Measurements from ENCODE around the gene SMIM44.

SMIM44 gene

GRCh38 chr19:3496392-3497273 lies 13.4 kb upstream of the SMIM44 start:
- peaks cover 42% of the 10 kb centered on the region for H3K36me3 ChIP-seq (ENCODE audit: control insufficient read depth, insufficient read depth, low read length)
- H3K9me3 ChIP-seq (ENCODE audit: control insufficient read depth, insufficient read depth, low read length), result no peaks in the 10 kb centered on the region
- no peaks in the 10 kb centered on the region for H3K4me1 ChIP-seq (ENCODE audit: control insufficient read depth, insufficient read depth, low read length)
- H3K4me3 ChIP-seq (ENCODE audit: low read depth, low read length), result no peak overlapping the region
- H3K27me3 ChIP-seq (ENCODE audit: control insufficient read depth, insufficient read depth, low read length), result no peaks in the 10 kb centered on the region
- no peak overlapping the region for H3K9ac ChIP-seq (ENCODE audit: low read depth, low read length)
- no peak overlapping the region for H3K27ac ChIP-seq (ENCODE audit: low read depth, low read length)

- no peaks in the 10 kb centered on the region for H3K27me3 ChIP-seq (ENCODE audit: control insufficient read depth, insufficient read depth, low read length)
- H3K9me3 ChIP-seq (ENCODE audit: control insufficient read depth, insufficient read depth, low read length), result no peaks in the 10 kb centered on the region
- no peak overlapping the region for H3K4me3 ChIP-seq (ENCODE audit: low read depth, low read length)
- no peak overlapping the region for H3K9ac ChIP-seq (ENCODE audit: low read depth, low read length)
- H3K27ac ChIP-seq (ENCODE audit: low read depth, low read length), result no peak overlapping the region
- no peaks in the 10 kb centered on the region for H3K4me1 ChIP-seq (ENCODE audit: control insufficient read depth, insufficient read depth, low read length)
- peaks cover 44% of the 10 kb centered on the region for H3K36me3 ChIP-seq (ENCODE audit: control insufficient read depth, insufficient read depth, low read length)
Measured at GRCh38 chr19:3494559-3494958, 11.3 kb upstream of the SMIM44 start.

GRCh38 chr19:3494051-3494450 lies 10.8 kb upstream of the SMIM44 start:
- Histone ChIP-seq H3K36me3 (ENCODE audit: control insufficient read depth, insufficient read depth, low read length) (peaks cover 44% of the 10 kb centered on the region), H3K27me3 (ENCODE audit: control insufficient read depth, insufficient read depth, low read length) (no peaks in the 10 kb centered on the region), H3K9me3 (ENCODE audit: control insufficient read depth, insufficient read depth, low read length) (no peaks in the 10 kb centered on the region), H3K9ac (ENCODE audit: low read depth, low read length) (no peak overlapping the region), H3K27ac (ENCODE audit: low read depth, low read length) (no peak overlapping the region), H3K4me1 (ENCODE audit: control insufficient read depth, insufficient read depth, low read length) (no peaks in the 10 kb centered on the region), H3K4me3 (ENCODE audit: low read depth, low read length) (no peak overlapping the region)

- Histone ChIP-seq H3K4me3 (ENCODE audit: low read depth, low read length) (no peak overlapping the region), H3K27ac (ENCODE audit: low read depth, low read length) (no peak overlapping the region), H3K9ac (ENCODE audit: low read depth, low read length) (no peak overlapping the region), H3K27me3 (ENCODE audit: control insufficient read depth, insufficient read depth, low read length) (no peaks in the 10 kb centered on the region), H3K36me3 (ENCODE audit: control insufficient read depth, insufficient read depth, low read length) (peaks cover 44% of the 10 kb centered on the region), H3K4me1 (ENCODE audit: control insufficient read depth, insufficient read depth, low read length) (no peaks in the 10 kb centered on the region), H3K9me3 (ENCODE audit: control insufficient read depth, insufficient read depth, low read length) (no peaks in the 10 kb centered on the region)
Measured at GRCh38 chr19:3493651-3494050, 10.4 kb upstream of the SMIM44 start.

GRCh38 chr19:3492919-3493318 lies 9.7 kb upstream of the SMIM44 start:
- Histone ChIP-seq H3K36me3 (ENCODE audit: control insufficient read depth, insufficient read depth, low read length) (peaks cover 44% of the 10 kb centered on the region), H3K9ac (ENCODE audit: low read depth, low read length) (no peak overlapping the region), H3K27me3 (ENCODE audit: control insufficient read depth, insufficient read depth, low read length) (no peaks in the 10 kb centered on the region), H3K4me1 (ENCODE audit: control insufficient read depth, insufficient read depth, low read length) (no peaks in the 10 kb centered on the region), H3K27ac (ENCODE audit: low read depth, low read length) (no peak overlapping the region), H3K9me3 (ENCODE audit: control insufficient read depth, insufficient read depth, low read length) (no peaks in the 10 kb centered on the region), H3K4me3 (ENCODE audit: low read depth, low read length) (no peak overlapping the region)

GRCh38 chr19:3492131-3492839 lies 9.0 kb upstream of the SMIM44 start:
- no peaks in the 10 kb centered on the region for H3K9me3 ChIP-seq (ENCODE audit: control insufficient read depth, insufficient read depth, low read length)
- H3K4me1 ChIP-seq (ENCODE audit: control insufficient read depth, insufficient read depth, low read length), result no peaks in the 10 kb centered on the region
- no peak overlapping the region for H3K27ac ChIP-seq (ENCODE audit: low read depth, low read length)
- H3K27me3 ChIP-seq (ENCODE audit: control insufficient read depth, insufficient read depth, low read length), result no peaks in the 10 kb centered on the region
- H3K9ac ChIP-seq (ENCODE audit: low read depth, low read length), result no peak overlapping the region
- H3K36me3 ChIP-seq (ENCODE audit: control insufficient read depth, insufficient read depth, low read length), result peaks cover 41% of the 10 kb centered on the region
- no peak overlapping the region for H3K4me3 ChIP-seq (ENCODE audit: low read depth, low read length)

GRCh38 chr19:3491396-3492119 lies 8.3 kb upstream of the SMIM44 start:
- H3K9ac ChIP-seq (ENCODE audit: low read depth, low read length), result no peak overlapping the region
- no peaks in the 10 kb centered on the region for H3K27me3 ChIP-seq (ENCODE audit: control insufficient read depth, insufficient read depth, low read length)
- H3K4me3 ChIP-seq (ENCODE audit: low read depth, low read length), result no peak overlapping the region
- no peak overlapping the region for H3K27ac ChIP-seq (ENCODE audit: low read depth, low read length)
- H3K9me3 ChIP-seq (ENCODE audit: control insufficient read depth, insufficient read depth, low read length), result no peaks in the 10 kb centered on the region
- H3K4me1 ChIP-seq (ENCODE audit: control insufficient read depth, insufficient read depth, low read length), result no peaks in the 10 kb centered on the region
- H3K36me3 ChIP-seq (ENCODE audit: control insufficient read depth, insufficient read depth, low read length), result peaks cover 34% of the 10 kb centered on the region

- no peak overlapping the region for H3K4me3 ChIP-seq (ENCODE audit: low read depth, low read length)
- no peak overlapping the region for H3K27ac ChIP-seq (ENCODE audit: low read depth, low read length)
- H3K27me3 ChIP-seq (ENCODE audit: control insufficient read depth, insufficient read depth, low read length), result no peaks in the 10 kb centered on the region
Measured at GRCh38 chr19:3482507-3483225, 575 bp downstream of the SMIM44 start.

GRCh38 chr19:3481241-3482090 lies 1.8 kb downstream of the SMIM44 start:
- no peak overlapping the region for H3K27ac ChIP-seq (ENCODE audit: low read depth, low read length)
- H3K4me3 ChIP-seq (ENCODE audit: low read depth, low read length), result no peak overlapping the region
- H3K36me3 ChIP-seq (ENCODE audit: control insufficient read depth, insufficient read depth, low read length), result no peaks in the 10 kb centered on the region
- no peaks in the 10 kb centered on the region for H3K4me1 ChIP-seq (ENCODE audit: control insufficient read depth, insufficient read depth, low read length)
- H3K9ac ChIP-seq (ENCODE audit: low read depth, low read length), result no peak overlapping the region
- H3K27me3 ChIP-seq (ENCODE audit: control insufficient read depth, insufficient read depth, low read length), result no peaks in the 10 kb centered on the region
- no peaks in the 10 kb centered on the region for H3K9me3 ChIP-seq (ENCODE audit: control insufficient read depth, insufficient read depth, low read length)

More at GRCh38 chr19:3482507-3483225, 575 bp downstream of the SMIM44 start:
- no peaks in the 10 kb centered on the region for H3K4me1 ChIP-seq (ENCODE audit: control insufficient read depth, insufficient read depth, low read length)
- no peaks in the 10 kb centered on the region for H3K36me3 ChIP-seq (ENCODE audit: control insufficient read depth, insufficient read depth, low read length)
- no peak overlapping the region for H3K9ac ChIP-seq (ENCODE audit: low read depth, low read length)
- no peaks in the 10 kb centered on the region for H3K9me3 ChIP-seq (ENCODE audit: control insufficient read depth, insufficient read depth, low read length)
